Retina (tissue), 1 donor: ENCODE measurements around the gene SLC26A2.
"Not testable (repeated sequence)": the region's sequence is repeated elsewhere in the genome, so short reads cannot be mapped to it uniquely, and the experiment has no call there.

Experiments used
- DNase-seq: peaks from one replicate; pipeline ENCODE4 v3.0.0-alpha.2; 2016

The SLC26A2 gene

DNA sequence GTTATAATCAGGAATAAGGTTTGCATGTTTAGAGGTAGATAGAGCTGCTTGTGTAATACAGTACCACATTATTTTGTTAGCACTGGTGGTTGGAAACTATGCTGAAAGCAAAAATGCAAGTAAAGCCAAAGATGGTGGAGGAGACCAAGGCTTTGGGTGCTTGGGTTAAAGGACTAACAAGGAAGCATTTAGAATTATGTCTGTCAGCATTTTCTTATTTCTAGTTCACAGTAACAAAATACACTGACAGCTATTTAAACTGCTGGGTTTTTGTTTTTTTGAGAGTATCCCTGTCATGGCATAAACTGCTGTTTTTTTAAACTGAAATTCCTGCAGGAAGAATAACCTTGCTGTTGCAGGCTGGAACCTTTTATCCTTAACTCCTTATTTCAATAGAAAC, 46.5 kb downstream of the SLC26A2 start:
- no peak for DNase-seq

DNA sequence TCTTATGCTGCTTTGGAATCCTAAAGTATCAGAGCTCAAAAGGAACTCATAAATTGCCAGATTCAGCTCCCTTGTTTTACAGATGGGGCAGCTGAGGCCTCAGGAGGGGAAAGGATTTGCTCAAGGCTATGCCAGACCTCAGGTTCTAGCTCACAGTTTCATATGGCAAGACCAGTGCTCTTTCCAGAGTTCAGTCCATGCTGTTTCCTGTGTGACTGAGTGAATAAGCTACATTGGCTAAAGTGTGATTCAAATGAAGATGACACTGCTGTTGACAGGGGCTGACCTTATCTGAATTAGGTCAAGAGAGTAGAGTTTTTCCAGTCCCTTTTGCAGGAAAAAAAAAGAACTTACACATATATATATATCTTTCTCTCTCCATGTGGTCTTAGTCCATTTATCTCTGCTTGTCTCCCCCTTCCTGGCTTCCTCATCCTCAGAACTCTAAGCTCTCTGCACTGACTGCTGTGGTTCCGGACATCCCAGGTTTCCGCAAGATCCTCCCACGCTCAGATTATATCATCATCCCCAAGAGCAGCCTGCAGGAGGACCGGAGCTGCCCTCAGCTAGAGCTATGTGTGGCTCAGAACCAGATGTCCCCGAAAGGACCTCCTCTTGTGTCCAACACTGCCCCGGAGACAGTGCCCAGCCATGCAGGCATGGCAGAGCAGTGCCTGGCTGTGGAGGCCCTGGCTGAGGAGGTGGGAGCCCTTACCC, 49.3 kb downstream of the SLC26A2 start:
- DNase-seq: no peak

DNA sequence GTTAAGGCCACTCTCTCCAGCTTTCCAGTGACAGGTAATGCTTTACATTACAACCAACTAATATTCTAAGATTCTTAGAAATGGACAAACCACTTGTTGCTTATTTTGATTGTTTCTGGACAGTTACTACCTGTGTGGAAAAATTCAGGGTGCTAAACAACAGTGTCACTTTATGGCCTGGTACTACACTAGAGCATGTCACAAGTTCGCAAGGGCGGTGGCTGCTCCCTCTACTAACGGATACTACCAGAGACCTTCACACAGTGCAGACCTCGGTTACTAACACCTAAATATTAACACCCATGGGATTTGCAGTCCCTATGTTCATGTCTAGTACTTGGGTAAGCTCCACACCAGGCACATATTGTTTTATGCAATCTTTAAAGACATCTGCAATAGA, 53.4 kb downstream of the SLC26A2 start:
- DNase-seq: no peak

DNA sequence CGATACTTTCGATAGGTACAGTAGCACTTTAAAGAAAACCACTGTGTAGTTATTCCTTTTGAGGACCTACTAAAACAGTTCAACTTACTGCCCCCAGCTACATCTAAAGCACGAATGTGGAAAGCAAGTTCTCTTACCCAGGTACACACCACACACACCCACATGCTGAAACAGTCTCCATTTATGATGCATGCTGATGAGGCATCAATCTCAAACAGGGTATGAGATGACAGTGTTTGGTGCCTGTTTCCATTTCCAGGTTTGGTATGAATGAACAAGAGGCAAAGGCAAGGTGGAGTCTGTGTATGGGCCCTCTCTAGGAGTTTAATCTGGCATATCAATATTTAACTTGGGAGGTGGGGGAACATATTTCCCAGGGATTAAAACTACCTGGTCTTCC, 53.9 kb downstream of the SLC26A2 start:
- DNase-seq: no peak

DNA sequence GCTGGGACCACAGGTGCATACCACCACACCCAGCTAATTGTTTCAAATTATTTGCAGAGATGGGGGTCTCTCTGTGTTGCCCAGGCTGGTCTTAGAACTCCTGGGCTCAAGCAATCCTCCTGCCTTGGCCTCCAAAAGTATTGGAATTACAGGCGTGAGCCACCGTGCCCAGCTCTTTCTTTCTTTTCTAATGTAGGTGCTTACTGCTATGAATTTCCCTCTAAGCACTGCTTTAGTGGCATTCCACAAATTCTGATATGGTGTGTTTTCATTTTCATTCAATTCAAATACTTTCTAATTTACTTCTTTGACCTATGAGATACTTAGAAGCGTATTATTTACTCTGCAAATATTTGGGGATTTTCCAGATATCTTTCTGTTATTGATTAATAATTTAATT, 54.9 kb downstream of the SLC26A2 start:
- DNase-seq: no peak

DNA sequence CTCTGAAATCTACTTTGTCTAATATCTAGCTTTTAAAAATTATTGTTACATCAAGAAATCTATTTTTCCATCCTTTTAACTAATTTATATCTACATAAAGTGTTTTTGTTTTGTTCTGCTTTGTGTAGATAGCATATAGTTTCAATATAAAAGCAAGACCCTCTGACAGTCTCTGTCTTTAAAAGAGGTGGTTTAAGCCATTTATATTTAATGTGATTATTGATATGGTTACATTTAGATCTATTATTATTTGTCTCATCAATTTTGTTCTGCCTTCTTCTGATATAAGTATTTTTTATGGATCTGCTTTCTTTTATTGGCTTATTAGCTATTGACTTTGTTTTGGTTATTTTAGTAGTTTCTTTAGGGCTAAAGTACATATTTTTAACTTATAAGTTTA, 56.0 kb downstream of the SLC26A2 start:
- DNase-seq: no peak

DNA sequence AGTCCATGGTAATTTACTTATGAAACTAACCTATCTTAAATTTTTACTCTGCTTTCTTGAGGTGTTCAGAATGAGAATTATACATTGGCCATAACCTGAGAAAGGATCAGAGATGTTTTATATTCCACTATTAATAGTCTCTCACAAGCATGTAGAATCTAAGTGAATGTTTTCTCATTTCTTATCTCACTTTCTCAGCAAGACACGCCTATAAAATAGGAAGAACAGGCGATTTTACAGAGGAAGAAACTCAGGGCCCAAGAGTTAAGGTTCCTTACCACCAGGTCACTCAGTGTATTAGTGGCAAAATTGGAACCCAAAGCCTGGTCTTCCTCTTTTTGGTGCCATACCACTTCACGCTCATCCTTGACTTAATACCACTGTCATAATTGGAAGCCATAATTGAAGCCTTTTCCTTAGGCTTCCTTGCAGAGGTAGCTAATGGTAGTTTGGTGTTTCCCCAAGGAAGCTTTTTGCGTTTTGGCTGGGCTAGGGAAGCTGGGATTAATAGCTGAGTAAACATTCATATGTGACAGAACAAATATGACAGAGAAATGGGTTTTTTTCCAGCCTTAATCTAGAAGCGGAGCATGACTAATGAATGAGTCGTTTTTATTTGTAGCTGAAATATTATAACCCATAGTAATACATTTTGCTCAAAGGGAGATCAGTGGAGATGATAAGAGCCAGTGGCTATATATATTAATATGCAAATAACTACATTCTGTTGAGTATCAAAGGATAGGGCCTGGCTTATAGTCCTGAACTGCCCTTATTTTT, 56.9 kb downstream of the SLC26A2 start:
- DNase-seq: no peak

DNA sequence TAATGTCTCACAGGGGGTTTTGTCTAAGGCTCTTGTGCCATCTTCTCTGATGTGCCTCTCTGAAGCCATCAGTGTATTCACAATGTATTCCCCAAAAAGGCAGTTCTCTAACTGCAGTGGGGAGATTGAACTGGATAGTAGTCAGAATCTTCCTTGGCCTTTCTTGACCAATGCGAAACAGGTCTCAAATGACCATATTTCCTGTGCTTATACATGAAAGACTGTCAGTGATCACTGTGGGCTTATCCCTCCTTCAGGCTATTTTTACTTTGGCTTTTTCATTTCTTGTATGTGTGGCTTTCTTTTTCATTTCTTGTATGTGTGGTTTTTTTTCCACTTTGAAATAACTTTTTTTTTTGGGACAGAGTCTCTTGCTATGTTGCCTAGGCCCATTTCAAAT, 59.7 kb downstream of the SLC26A2 start:
- no peak for DNase-seq

DNA sequence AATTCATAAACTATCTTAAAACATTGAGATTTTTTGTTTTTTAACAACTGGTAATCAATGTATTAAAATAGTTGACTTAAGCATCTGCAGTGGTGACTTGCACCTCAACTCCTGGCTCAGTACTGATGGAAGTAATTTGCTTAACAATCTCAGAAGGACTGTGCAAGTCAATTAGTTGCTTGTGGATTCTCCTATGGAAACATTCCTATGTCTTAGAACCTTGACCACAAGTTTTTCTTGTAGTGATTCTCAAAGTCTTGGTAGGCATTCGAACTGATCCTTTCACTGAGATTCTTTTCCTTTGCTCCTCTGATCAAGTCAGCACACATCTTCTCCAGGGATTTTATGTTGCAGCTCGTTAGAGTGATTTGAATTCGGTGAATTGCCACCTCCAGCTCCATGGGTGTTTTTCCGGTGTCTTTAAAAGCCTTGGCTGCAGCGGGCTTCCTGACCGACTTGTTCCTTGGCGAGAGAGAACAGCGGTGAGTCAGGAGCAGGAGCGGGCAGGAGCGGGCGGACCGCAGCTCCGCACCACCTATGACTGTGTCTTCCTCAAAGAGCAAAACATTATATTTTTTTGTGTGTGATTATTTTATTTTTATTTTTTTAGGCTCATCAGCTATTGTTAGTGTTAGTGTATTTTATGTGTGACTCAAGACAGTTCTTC, 61.1 kb downstream of the SLC26A2 start:
- no peak for DNase-seq

DNA sequence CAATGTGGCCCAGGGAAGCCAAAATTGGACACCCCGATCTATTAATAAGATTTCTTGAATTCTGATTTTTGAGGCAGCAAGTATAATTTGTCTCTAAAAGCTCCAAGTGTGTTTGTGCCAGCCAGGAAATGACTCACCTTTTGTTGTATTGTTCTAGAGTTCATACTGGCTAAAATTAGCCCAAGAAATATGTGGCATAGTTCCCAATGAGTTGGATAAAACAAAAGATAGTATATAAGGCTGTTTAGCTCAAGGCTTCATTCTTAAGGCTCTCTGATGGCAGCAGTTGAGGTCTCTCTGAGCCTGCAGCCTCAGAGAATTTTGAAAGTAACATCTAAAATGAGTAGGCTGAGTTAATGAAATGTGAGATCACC, 61.6 kb downstream of the SLC26A2 start:
- DNase-seq: no peak

DNA sequence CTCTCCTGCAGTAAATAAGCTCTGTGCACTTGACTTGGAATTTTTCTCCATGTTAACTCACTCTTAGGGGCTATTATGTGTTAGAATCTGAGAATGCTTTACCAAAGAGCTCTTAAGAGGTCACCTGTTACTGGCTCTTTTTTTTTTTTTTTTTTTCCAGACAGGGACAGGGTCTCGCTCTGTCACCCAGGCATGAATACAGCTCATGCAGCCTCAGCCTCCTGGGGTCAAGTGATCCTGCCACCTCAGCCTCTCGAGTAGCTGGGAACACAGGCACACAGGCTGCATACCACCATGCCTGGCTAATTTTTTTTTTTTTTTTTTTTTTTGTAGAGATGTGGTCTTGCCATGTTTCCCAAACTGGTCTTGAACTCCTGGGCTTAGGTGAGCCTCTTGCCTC, 62.1 kb downstream of the SLC26A2 start:
- DNase-seq: no peak

DNA sequence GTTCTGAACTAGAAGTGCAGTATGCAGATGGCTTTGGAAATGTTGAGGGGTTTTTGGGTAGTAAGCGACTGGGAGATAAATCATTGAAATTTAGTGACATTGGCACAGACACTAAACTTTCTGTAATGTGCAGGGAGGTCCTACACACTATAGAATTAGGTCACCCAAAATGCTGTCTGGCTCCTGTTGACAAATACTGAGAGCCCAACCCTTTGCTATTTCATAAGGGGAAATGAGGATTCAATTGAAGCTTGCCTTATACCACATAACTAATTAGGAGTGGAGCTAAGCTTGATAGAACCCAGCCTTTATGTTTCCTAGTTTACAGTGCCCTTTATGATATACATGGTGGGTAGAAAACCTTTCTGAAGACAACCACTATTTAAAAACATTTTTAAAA, 62.6 kb downstream of the SLC26A2 start:
- no peak for DNase-seq

DNA sequence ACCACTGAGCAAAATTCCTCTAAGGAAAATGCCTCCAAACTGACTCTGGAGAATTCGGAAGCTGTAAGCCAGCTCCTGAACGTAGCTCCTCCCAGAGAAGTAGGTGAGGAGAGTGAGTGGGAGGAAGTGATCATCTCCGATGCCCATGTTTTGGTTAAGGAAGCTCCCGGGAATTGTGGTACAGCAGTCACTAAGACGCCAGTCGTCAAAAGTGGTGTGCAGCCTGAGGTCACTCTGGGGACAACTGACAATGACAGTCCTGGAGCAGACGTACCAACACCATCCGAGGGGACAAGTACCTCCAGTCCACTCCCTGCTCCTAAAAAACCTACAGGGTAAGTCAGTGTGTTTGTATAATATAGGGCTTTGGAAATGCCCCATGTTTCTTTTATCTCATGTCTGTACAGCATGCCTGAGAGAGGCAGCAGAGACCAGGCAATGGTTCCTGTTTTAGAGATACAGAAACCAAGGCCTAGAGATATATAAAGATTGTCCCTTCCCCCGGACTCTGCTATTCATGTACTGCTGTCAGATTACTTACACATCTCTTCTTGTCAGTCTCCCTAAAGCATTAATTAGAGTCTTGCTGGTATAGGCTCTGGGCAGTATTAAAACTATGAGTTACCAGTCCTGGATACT, 63.9 kb downstream of the SLC26A2 start:
- no peak for DNase-seq

DNA sequence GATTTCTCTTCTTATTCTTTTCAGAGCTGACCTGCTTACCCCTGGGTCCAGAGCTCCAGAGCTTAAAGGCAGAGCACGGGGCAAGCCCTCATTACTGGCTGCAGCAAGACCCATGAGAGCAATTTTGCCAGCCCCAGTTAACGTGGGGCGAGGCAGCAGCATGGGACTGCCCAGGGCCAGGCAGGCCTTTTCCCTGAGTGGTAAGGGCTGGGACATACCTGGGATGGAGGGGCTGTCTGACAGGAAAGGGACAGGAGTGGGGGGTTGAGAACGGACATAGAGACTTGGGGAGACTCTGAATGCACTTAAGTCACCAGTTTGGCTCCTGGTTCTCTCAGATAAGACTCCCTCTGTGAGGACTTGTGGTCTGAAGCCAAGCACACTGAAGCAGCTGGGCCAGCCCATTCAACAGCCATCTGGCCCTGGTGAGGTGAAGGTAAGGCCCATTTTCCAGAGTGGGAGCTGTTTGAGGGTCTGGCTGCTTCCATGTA, 66.2 kb downstream of the SLC26A2 start:
- no peak for DNase-seq

DNA sequence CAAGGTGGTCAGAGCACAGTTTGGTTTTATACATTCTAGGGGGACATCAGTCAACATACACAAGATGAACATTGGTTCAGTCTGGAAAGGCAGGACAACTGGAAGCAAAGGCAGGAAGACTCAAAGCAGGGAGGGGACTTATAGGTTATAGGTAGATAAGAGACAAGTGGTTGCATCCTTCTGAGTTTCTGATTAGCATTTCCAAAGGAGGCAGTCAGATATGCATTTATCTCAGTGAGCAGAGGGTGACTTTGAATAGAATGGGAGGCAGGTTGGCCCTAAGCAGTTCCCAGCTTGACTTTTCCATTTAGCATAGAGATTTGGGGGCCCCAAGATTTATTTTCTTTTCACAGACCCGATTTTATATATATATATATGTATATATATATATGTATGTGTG, 67.5 kb downstream of the SLC26A2 start:
- not testable (repeated sequence) for DNase-seq

DNA sequence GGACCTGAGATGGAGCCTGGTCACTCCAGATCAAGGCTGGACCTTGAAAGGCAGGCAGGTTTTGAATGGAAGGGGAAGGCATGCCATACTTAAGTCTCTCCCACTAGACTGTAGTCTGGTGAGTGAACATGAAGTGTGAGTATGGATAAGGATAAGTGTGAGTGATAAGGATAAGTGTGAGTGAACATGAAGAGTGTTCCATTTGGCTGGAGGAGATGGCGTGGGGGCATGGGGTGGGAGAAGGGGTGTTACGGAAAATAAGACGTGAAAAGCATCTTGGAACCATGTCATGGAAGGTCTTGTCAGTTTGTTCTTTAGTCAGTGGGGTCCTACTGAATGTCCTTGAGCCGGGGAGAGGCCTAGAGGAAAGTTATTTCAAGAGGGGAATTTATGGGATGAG, 72.8 kb downstream of the SLC26A2 start:
- no peak for DNase-seq

DNA sequence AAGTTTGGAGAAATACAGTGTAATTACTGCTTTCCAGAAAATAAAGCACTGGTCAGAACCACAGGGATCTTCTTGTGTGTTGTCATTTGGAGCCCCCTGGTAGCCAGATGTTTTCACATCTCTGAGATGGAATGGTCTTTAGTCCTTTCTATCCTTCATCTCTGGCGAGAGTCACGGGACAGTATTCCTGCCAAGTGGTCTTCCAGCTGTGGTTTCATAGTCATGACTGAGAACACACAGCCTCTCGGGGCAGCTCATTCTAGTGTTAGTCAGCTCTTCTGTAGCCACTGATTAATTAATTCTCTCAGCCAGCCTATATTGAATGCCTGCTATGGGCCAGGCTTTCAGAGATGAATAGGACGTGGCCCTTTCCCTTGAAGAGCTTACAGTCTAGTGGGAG, 74.1 kb downstream of the SLC26A2 start:
- DNase-seq: no peak

DNA sequence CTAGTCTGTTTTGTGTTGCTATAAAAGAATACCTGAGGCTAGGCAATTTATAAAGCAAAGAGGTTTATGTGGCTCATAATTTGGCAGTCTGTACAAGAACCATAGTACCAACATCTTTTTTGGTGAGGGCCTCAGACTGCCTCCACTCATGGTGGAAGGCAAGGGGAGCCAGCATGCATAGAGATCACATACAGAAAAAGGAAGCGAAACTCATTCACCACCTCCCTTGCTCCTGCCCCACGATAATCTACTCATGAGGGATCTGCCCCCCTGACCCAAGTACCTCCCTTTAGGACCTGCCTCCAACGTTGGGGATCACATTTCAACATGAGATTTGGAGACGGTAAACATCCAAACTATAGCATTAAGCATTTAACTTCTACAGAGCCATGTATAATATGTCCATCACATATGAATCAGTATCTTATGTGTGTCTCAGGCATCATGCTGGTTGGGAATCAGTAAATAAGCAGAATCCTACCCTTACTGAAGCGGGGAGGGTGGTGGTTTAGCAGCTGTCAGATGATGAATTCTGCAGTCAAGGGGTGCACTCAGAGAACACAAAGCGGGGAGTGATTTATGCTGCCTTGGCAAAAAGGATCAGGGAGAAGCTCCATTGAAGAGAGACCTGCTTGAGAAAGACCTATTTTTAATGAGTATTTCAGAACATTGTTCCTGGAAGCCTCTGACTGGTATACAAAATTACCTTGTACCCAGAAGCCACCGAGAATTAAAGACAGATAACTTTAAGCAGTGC, 74.8 kb downstream of the SLC26A2 start:
- DNase-seq: no peak

DNA sequence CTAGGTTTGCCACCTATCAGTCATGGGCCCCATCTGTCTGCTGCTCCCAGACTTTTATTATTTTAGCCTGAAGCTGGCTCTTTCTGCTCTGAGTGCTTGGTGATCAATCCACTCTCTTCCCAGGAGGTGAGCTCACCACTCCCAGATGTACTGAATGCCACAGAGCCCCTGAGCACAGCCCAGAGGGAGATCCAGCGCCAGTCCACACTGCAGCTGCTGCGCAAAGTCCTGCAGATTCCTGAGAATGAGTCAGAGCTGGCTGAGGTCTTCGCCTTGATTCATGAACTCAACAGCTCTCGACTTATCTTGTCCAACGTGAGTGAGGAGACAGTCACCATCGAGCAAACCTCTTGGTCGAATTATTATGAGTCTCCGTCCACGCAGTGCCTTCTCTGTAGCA, 76.0 kb downstream of the SLC26A2 start:
- no peak for DNase-seq
